ENCODE results near the gene CPT1C.

Gene CPT1C

DNA sequence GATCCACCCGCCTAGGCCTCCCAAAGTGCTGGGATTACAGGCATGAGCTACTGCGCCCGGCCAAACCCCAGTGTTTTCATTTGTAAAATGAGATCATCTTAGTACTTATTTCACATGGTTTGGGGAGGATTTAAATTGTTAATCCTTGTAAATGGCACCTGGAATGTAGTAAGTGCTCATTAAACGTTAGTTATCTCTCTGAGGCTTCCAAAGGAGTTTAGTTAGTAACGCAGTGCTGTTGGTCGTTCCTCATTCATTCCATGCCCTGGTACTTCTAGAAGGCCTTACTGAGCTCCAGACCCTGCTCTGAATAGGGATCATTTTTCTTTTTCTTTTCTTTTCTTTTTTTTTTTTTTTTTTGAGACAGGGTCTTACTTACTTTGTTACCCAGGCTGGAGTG lies 5.2 kb downstream of the CPT1C start:
- TF ChIP-seq, protein P1, sequence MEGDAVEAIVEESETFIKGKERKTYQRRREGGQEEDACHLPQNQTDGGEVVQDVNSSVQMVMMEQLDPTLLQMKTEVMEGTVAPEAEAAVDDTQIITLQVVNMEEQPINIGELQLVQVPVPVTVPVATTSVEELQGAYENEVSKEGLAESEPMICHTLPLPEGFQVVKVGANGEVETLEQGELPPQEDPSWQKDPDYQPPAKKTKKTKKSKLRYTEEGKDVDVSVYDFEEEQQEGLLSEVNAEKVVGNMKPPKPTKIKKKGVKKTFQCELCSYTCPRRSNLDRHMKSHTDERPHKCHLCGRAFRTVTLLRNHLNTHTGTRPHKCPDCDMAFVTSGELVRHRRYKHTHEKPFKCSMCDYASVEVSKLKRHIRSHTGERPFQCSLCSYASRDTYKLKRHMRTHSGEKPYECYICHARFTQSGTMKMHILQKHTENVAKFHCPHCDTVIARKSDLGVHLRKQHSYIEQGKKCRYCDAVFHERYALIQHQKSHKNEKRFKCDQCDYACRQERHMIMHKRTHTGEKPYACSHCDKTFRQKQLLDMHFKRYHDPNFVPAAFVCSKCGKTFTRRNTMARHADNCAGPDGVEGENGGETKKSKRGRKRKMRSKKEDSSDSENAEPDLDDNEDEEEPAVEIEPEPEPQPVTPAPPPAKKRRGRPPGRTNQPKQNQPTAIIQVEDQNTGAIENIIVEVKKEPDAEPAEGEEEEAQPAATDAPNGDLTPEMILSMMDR (IDR thresholded peaks at IDR 0.05; ENCODE audit: insufficient read depth, missing control alignments) = no peak
- FAIRE-seq (no peak), DNase-seq (ENCODE audit: insufficient read length, low spot score) (no peak)

- TF ChIP-seq, protein P1 (IDR thresholded peaks at IDR 0.05; ENCODE audit: insufficient read depth, missing control alignments) = no peak
- FAIRE-seq (no peak), DNase-seq (ENCODE audit: insufficient read length, low spot score) (no peak)
Observed at GRCh38 chr19:49696865-49697264, 5.9 kb downstream of the CPT1C start.

- no peak for FAIRE-seq
- TF ChIP-seq, protein P1 (IDR thresholded peaks at IDR 0.05; ENCODE audit: insufficient read depth, missing control alignments) = no peak
- no peak for DNase-seq (ENCODE audit: insufficient read length, low spot score)
Observed at GRCh38 chr19:49699364-49699763, 8.4 kb downstream of the CPT1C start.

GRCh38 chr19:49700563-49700962 lies 9.6 kb downstream of the CPT1C start:
- TF ChIP-seq, protein P1 (IDR thresholded peaks at IDR 0.05; ENCODE audit: insufficient read depth, missing control alignments) = no peak
- FAIRE-seq = no peak
- DNase-seq (ENCODE audit: insufficient read length, low spot score) = no peak

DNA sequence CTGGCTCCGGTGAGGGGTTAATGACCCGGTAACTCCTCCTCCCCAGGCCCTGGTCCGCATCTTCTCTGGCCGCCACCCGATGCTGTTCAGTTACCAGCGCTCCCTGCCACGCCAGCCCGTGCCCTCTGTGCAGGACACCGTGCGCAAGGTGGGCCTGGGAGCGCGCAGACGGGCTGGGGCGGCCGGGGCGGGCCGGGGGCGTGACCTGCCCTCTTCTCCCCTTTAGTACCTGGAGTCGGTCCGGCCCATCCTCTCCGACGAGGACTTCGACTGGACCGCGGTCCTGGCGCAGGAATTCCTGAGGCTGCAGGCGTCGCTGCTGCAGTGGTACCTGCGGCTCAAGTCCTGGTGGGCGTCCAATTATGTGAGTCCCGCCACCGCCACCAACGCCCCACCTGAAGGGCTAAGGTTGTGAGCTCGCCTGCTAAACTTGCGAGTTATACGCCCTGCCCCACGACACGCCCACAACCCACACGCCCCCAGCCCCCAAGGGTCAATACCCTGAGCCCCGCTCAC lies 10.4 kb downstream of the CPT1C start:
- DNase-seq (ENCODE audit: insufficient read length, low spot score) (no peak), FAIRE-seq (no peak)
- TF ChIP-seq, protein P1 (IDR thresholded peaks at IDR 0.05; ENCODE audit: insufficient read depth, missing control alignments) = no peak

DNA sequence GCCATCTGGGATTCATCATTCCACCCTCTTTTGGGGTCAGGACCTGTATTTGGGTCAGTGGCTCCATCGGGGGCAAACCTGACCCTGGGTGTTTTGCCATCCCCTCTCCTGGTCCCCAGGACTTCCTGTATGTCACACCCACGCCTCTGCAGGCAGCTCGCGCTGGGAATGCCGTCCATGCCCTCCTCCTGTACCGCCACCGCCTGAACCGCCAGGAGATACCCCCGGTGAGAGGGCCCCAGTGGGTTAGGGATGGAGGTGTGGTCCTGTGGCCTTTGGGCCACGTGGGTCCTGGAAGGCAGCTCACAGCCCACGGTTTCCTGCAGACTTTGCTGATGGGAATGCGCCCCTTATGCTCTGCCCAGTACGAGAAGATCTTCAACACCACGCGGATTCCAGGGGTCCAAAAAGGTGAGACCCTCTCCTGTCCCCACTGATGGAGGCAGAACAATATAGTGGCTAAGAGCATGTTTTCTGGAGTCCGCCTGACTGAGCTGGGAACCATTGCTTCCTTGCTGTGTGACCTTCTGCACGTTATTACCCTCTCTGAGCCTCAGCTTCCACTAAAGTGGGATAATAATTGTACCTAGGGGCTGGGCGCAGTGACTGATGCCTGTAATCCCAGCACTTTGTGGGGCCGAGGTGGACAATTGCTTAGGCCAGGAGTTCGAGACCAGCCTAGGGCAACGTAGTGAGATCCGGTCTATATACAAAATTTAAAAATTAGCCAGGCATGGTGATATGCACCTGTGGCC lies 14.1 kb downstream of the CPT1C start:
- no peak for FAIRE-seq
- TF ChIP-seq, protein P1 (IDR thresholded peaks at IDR 0.05; ENCODE audit: insufficient read depth, missing control alignments) = no peak
- no peak for DNase-seq (ENCODE audit: insufficient read length, low spot score)

DNA sequence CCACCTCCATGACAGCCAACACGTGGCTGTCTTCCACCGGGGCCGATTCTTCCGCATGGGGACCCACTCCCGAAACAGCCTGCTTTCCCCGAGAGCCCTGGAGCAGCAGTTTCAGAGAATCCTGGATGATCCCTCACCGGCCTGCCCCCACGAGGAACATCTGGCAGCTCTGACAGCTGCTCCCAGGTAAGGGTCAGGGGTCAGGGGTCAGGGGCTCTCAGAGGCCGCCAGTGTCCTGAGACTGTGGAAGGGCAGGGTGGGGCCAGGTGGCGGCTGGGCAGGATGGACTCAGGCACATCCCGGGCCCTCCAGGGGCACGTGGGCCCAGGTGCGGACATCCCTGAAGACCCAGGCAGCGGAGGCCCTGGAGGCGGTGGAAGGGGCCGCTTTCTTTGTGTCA lies 15.0 kb downstream of the CPT1C start:
- TF ChIP-seq, protein P1 (IDR thresholded peaks at IDR 0.05; ENCODE audit: insufficient read depth, missing control alignments) = no peak
- DNase-seq (ENCODE audit: insufficient read length, low spot score) = no peak
- FAIRE-seq = no peak
